ENCODE results near the gene SLC6A6.

DNA sequence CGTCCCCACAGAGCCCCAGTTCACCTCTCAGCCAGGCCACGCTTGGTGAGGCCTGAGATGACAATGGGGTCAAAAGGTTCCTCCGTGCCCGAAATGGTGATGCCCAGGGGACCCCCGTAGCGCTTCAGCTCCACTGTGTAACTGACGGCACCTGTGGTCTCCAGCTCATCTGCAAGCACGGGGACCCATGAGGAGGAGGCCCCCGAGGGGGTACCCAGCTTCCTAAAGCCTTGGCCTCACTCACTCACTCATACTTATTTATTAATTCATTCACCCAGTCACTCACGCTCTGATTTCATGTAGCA lies 107.3 kb downstream of the SLC6A6 start:
- TF ChIP-seq, protein P1, sequence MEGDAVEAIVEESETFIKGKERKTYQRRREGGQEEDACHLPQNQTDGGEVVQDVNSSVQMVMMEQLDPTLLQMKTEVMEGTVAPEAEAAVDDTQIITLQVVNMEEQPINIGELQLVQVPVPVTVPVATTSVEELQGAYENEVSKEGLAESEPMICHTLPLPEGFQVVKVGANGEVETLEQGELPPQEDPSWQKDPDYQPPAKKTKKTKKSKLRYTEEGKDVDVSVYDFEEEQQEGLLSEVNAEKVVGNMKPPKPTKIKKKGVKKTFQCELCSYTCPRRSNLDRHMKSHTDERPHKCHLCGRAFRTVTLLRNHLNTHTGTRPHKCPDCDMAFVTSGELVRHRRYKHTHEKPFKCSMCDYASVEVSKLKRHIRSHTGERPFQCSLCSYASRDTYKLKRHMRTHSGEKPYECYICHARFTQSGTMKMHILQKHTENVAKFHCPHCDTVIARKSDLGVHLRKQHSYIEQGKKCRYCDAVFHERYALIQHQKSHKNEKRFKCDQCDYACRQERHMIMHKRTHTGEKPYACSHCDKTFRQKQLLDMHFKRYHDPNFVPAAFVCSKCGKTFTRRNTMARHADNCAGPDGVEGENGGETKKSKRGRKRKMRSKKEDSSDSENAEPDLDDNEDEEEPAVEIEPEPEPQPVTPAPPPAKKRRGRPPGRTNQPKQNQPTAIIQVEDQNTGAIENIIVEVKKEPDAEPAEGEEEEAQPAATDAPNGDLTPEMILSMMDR (IDR thresholded peaks at IDR 0.05) = no peak
- TF ChIP-seq ZNF121 (CRISPR knock-in tag; IDR thresholded peaks at IDR 0.05) (no peak), ELF4 (CRISPR knock-in tag; IDR thresholded peaks at IDR 0.05; ENCODE audit: low read depth) (no peak), TEAD1 (CRISPR knock-in tag; IDR thresholded peaks at IDR 0.05) (no peak), MXD4 (CRISPR knock-in tag; IDR thresholded peaks at IDR 0.05; ENCODE audit: borderline replicate concordance) (no peak), ZNF138 (CRISPR knock-in tag; conservative IDR thresholded peaks at IDR 0.05) (no peak), ZNF423 (CRISPR knock-in tag; IDR thresholded peaks at IDR 0.05) (no peak)
- TF ChIP-seq, protein P2, sequence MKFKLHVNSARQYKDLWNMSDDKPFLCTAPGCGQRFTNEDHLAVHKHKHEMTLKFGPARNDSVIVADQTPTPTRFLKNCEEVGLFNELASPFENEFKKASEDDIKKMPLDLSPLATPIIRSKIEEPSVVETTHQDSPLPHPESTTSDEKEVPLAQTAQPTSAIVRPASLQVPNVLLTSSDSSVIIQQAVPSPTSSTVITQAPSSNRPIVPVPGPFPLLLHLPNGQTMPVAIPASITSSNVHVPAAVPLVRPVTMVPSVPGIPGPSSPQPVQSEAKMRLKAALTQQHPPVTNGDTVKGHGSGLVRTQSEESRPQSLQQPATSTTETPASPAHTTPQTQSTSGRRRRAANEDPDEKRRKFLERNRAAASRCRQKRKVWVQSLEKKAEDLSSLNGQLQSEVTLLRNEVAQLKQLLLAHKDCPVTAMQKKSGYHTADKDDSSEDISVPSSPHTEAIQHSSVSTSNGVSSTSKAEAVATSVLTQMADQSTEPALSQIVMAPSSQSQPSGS (CRISPR knock-in tag; IDR thresholded peaks at IDR 0.05; ENCODE audit: borderline replicate concordance, low read depth) = no peak
- TF ChIP-seq, protein P3, sequence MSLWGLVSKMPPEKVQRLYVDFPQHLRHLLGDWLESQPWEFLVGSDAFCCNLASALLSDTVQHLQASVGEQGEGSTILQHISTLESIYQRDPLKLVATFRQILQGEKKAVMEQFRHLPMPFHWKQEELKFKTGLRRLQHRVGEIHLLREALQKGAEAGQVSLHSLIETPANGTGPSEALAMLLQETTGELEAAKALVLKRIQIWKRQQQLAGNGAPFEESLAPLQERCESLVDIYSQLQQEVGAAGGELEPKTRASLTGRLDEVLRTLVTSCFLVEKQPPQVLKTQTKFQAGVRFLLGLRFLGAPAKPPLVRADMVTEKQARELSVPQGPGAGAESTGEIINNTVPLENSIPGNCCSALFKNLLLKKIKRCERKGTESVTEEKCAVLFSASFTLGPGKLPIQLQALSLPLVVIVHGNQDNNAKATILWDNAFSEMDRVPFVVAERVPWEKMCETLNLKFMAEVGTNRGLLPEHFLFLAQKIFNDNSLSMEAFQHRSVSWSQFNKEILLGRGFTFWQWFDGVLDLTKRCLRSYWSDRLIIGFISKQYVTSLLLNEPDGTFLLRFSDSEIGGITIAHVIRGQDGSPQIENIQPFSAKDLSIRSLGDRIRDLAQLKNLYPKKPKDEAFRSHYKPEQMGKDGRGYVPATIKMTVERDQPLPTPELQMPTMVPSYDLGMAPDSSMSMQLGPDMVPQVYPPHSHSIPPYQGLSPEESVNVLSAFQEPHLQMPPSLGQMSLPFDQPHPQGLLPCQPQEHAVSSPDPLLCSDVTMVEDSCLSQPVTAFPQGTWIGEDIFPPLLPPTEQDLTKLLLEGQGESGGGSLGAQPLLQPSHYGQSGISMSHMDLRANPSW (CRISPR knock-in tag; conservative IDR thresholded peaks at IDR 0.05; ENCODE audit: low read depth) = no peak
- TF ChIP-seq, protein P4, sequence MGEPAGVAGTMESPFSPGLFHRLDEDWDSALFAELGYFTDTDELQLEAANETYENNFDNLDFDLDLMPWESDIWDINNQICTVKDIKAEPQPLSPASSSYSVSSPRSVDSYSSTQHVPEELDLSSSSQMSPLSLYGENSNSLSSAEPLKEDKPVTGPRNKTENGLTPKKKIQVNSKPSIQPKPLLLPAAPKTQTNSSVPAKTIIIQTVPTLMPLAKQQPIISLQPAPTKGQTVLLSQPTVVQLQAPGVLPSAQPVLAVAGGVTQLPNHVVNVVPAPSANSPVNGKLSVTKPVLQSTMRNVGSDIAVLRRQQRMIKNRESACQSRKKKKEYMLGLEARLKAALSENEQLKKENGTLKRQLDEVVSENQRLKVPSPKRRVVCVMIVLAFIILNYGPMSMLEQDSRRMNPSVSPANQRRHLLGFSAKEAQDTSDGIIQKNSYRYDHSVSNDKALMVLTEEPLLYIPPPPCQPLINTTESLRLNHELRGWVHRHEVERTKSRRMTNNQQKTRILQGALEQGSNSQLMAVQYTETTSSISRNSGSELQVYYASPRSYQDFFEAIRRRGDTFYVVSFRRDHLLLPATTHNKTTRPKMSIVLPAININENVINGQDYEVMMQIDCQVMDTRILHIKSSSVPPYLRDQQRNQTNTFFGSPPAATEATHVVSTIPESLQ (CRISPR knock-in tag; IDR thresholded peaks at IDR 0.05) = no peak
- TF ChIP-seq, protein P5, sequence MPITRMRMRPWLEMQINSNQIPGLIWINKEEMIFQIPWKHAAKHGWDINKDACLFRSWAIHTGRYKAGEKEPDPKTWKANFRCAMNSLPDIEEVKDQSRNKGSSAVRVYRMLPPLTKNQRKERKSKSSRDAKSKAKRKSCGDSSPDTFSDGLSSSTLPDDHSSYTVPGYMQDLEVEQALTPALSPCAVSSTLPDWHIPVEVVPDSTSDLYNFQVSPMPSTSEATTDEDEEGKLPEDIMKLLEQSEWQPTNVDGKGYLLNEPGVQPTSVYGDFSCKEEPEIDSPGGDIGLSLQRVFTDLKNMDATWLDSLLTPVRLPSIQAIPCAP (CRISPR knock-in tag; IDR thresholded peaks at IDR 0.05) = no peak
